ENCODE results near the gene CCDC12.

GRCh38 chr3:46952813-46953212, 23.7 kb downstream of the CCDC12 start:
- TF ChIP-seq, protein P1, sequence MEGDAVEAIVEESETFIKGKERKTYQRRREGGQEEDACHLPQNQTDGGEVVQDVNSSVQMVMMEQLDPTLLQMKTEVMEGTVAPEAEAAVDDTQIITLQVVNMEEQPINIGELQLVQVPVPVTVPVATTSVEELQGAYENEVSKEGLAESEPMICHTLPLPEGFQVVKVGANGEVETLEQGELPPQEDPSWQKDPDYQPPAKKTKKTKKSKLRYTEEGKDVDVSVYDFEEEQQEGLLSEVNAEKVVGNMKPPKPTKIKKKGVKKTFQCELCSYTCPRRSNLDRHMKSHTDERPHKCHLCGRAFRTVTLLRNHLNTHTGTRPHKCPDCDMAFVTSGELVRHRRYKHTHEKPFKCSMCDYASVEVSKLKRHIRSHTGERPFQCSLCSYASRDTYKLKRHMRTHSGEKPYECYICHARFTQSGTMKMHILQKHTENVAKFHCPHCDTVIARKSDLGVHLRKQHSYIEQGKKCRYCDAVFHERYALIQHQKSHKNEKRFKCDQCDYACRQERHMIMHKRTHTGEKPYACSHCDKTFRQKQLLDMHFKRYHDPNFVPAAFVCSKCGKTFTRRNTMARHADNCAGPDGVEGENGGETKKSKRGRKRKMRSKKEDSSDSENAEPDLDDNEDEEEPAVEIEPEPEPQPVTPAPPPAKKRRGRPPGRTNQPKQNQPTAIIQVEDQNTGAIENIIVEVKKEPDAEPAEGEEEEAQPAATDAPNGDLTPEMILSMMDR (IDR thresholded peaks at IDR 0.05; ENCODE audit: low read length) = no peak
- TF ChIP-seq EZH2 (optimal IDR thresholded peaks at IDR 0.05; ENCODE audit: low read depth, low read length) (no peak), EZH2phosphoT487 (IDR thresholded peaks at IDR 0.05; ENCODE audit: low read length) (no peak)
